Measurements from ENCODE around the gene DCDC2. TPM values are rescaled to one million over a fixed set of nuclear protein-coding genes. Genes with fewer than 3 reads are reported as not detected.

DCDC2 gene
- total RNA-seq, 1 experiment from 2014 or later: 5.6 TPM

DNA sequence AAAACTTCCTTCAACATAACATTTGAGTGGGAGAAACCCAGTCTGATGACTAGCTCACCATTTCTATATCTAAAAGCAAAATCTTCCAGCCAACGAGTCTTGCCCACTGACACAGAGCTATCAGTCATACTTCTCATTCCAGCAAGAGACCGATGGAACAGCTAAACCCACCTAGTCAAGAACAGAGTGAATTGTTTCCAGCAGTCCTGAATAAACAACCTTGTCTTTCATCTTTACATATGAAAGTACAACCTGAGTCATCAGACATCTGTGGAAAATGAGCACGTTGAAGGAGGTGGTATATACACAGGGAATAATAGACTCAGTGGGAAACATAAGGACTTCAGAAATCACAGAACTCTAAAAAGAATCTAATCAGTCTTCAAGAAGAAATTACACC lies 208.0 kb downstream of the DCDC2 start:
- DNase-seq: no peak
- intact Hi-C loops (cut with micrococcal nuclease; ENCODE audit: unreplicated experiment): no loop called here
- Histone ChIP-seq H3K79me2 (ENCODE audit: low read depth) (no peaks in the 10 kb centered on the region), H3K36me3 (ENCODE audit: low read depth) (no peaks in the 10 kb centered on the region), H3K4me2 (no peak overlapping the region), H3F3A (ENCODE audit: insufficient read depth, low read depth) (no peaks in the 10 kb centered on the region), H3K9me3 (ENCODE audit: insufficient read depth, low read depth) (no peaks in the 10 kb centered on the region), H2AFZ (no peak overlapping the region), H3K27ac (no peak overlapping the region), H3K9me2 (ENCODE audit: insufficient read depth) (no peaks in the 10 kb centered on the region), H4K20me1 (ENCODE audit: insufficient read depth) (no peaks in the 10 kb centered on the region), H3K27me3 (ENCODE audit: insufficient read depth, low read depth) (peaks cover 9% of the 10 kb centered on the region; the same call in 1 of the 2 replicates), H3K4me3 (no peak overlapping the region), H3K4me1 (replicated peaks; ENCODE audit: insufficient read depth) (no peaks in the 10 kb centered on the region)
- no TSS peak for BruUV-seq (replicated peaks)
- ChIA-PET POLR2A (ENCODE audit: unreplicated experiment) (no interaction called here), CTCF (interaction anchor here (0.6 kb wide), 1 partner anchor 491 kb away, joined by 3 read pairs; no protein-coding TSS in a partner anchor)
- TF ChIP-seq, protein P1, sequence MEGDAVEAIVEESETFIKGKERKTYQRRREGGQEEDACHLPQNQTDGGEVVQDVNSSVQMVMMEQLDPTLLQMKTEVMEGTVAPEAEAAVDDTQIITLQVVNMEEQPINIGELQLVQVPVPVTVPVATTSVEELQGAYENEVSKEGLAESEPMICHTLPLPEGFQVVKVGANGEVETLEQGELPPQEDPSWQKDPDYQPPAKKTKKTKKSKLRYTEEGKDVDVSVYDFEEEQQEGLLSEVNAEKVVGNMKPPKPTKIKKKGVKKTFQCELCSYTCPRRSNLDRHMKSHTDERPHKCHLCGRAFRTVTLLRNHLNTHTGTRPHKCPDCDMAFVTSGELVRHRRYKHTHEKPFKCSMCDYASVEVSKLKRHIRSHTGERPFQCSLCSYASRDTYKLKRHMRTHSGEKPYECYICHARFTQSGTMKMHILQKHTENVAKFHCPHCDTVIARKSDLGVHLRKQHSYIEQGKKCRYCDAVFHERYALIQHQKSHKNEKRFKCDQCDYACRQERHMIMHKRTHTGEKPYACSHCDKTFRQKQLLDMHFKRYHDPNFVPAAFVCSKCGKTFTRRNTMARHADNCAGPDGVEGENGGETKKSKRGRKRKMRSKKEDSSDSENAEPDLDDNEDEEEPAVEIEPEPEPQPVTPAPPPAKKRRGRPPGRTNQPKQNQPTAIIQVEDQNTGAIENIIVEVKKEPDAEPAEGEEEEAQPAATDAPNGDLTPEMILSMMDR (conservative IDR thresholded peaks at IDR 0.05): no peak
- TF ChIP-seq EZH2 (IDR thresholded peaks at IDR 0.05; ENCODE audit: low read depth): no peak

GRCh38 chr6:24149296-24149695 lies 208.6 kb downstream of the DCDC2 start:
- Histone ChIP-seq H4K20me1 (ENCODE audit: insufficient read depth) (no peaks in the 10 kb centered on the region), H2AFZ (no peak overlapping the region), H3F3A (ENCODE audit: insufficient read depth, low read depth) (no peaks in the 10 kb centered on the region), H3K36me3 (ENCODE audit: low read depth) (no peaks in the 10 kb centered on the region), H3K9me2 (ENCODE audit: insufficient read depth) (no peaks in the 10 kb centered on the region), H3K9me3 (ENCODE audit: insufficient read depth, low read depth) (no peaks in the 10 kb centered on the region; the same call in 1 of the 2 replicates), H3K27me3 (ENCODE audit: insufficient read depth, low read depth) (peaks cover 9% of the 10 kb centered on the region; the same call in 1 of the 2 replicates), H3K4me1 (replicated peaks; ENCODE audit: insufficient read depth) (no peaks in the 10 kb centered on the region), H3K4me2 (no peak overlapping the region), H3K27ac (no peak overlapping the region), H3K4me3 (no peak overlapping the region), H3K79me2 (ENCODE audit: low read depth) (no peaks in the 10 kb centered on the region)
- DNase-seq: no peak
- intact Hi-C loops (cut with micrococcal nuclease; ENCODE audit: unreplicated experiment): no loop called here
- TF ChIP-seq, protein P1 (conservative IDR thresholded peaks at IDR 0.05): no peak
- TF ChIP-seq EZH2 (IDR thresholded peaks at IDR 0.05; ENCODE audit: low read depth): no peak
- ChIA-PET POLR2A (ENCODE audit: unreplicated experiment) (no interaction called here), CTCF (no interaction called here)
- BruUV-seq (replicated peaks): no TSS peak

DNA sequence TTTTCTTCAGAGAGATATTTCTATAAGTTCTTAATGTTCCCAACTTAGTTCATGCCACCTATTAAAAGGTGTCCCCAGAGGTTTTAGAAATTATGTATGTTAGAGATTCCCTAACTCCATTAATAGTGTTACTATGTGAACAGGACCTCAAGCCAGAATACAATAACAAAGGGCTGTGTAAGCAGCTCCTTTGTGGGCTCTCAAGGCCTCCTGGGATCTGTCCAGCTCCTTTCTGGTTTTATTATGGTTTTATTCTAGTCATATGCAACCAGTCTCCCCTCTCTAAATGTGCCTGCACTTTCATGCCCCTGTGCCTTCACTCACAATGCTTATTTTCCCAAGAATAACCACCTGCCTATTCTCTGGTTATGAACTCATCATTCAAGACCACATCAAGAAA lies 209.2 kb downstream of the DCDC2 start:
- DNase-seq: no peak
- Histone ChIP-seq H3K4me2 (no peak overlapping the region), H3F3A (ENCODE audit: insufficient read depth, low read depth) (no peaks in the 10 kb centered on the region), H3K27me3 (ENCODE audit: insufficient read depth, low read depth) (peaks cover 9% of the 10 kb centered on the region; the same call in 1 of the 2 replicates), H3K4me3 (no peak overlapping the region), H3K36me3 (ENCODE audit: low read depth) (no peaks in the 10 kb centered on the region), H2AFZ (no peak overlapping the region), H3K27ac (no peak overlapping the region), H4K20me1 (ENCODE audit: insufficient read depth) (no peaks in the 10 kb centered on the region), H3K9me2 (ENCODE audit: insufficient read depth) (no peaks in the 10 kb centered on the region), H3K4me1 (replicated peaks; ENCODE audit: insufficient read depth) (no peaks in the 10 kb centered on the region), H3K79me2 (ENCODE audit: low read depth) (no peaks in the 10 kb centered on the region), H3K9me3 (ENCODE audit: insufficient read depth, low read depth) (no peaks in the 10 kb centered on the region; the same call in 1 of the 2 replicates)
- TF ChIP-seq EZH2 (IDR thresholded peaks at IDR 0.05; ENCODE audit: low read depth): no peak
- TF ChIP-seq, protein P1 (conservative IDR thresholded peaks at IDR 0.05): no peak
- POLR2A ChIA-PET (ENCODE audit: unreplicated experiment): interaction anchor here (0.6 kb wide), 1 partner anchor 310 kb away, joined by 3 read pairs; no protein-coding TSS in a partner anchor
- BruUV-seq (replicated peaks): no TSS peak
- intact Hi-C loops (cut with micrococcal nuclease; ENCODE audit: unreplicated experiment): no loop called here
- CTCF ChIA-PET: no interaction called here
